Lower leg skin (tissue), 4 donors: Measurements from ENCODE around the gene CIBAR2. TPM values are rescaled to one million over a fixed set of nuclear protein-coding genes. Genes with fewer than 3 reads are reported as not detected.
A peak's percentile ranks its signal among the peaks of the same experiment; 100 is the strongest.

ENCODE experiments used
- DNase-seq, 2 donors: peaks; one replicate each; pipeline ENCODE4 v3.0.0-alpha.2; 2019; ENCODE audit warnings: low spot score in 2 of 2
- H3K4me3 ChIP-seq: fragments of 200-600 bp; sonication (generic); 2 replicates; pipeline ENCODE4 v1.5.1; 2017; ENCODE audit warnings: mild to moderate bottlenecking, low read depth; ENCODE audit not compliant: poor library complexity, severe bottlenecking
- CTCF ChIP-seq, 3 donors: fragments of 450-650 bp; IDR thresholded peaks; one replicate each; pipeline ENCODE4 v1.5.1; 2016; ENCODE audit warnings: antibody characterized with exemption in 3 of 3, mild to moderate bottlenecking in 3 of 3, moderate library complexity in 2 of 3
- POLR2A ChIP-seq, 2 donors: fragments of 450-650 bp; IDR thresholded peaks; one replicate each; pipeline ENCODE4 v1.6.1; 2016 to 2017; ENCODE audit warnings: antibody characterized with exemption in 2 of 2, mild to moderate bottlenecking in 1 of 2, moderate library complexity in 1 of 2
- WGBS, 2 donors: methylation state at CpG; one replicate each; pipeline ENCODE4 v1.1.5; 2018; 5-methylcytosine and 5-hydroxymethylcytosine counted together
- intact Hi-C: fragments of 100-400 bp; cut with DNase I; formaldehyde crosslinking; loops from one replicate; pipeline ENCODE4 v1.15.0; 2023; ENCODE audit warnings: low total_unique reads
- total RNA-seq, 4 donors: library from RNA; depleted of rRNA; stranded (reverse); fragments of >200 nt; gene quantifications; one replicate each; pipeline ENCODE4 v1.1.0, GENCODE V29; 2016

CIBAR2 gene
- total RNA-seq, 4 donors from 2014 or later: not detected

DNA sequence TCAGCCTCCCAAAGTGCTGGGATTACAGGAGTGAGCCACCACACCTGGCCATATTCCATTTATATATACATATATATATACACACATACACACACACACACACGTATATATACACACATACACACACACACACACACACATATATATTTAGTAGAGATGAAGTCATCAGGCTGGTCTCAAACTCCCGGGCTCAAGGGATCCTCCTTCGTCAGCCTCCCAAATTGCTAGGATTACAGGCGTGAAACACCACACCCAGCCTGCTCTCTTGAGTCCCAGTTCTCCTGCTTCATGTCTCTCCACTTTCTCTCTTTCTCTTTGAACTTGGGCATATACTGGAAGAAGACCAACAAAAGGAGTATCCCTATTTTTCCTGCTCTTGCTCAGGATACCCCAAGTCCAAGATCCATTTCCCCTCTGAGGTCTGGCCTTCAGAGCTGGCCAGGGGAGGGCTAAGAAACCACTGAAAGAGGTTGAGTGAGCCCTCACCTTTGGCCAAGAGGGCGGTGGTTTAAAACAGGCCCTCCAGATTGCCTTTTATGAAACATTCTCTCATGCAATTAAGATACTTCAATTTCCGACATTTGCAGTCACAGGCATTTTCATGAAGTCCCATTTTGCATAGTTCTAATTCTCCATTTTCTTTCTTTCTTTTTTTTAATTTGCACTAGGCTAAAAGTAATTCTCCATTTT is 37.9 kb downstream of the CIBAR2 start:
- intact Hi-C loops: no loop called here
- WGBS, 2 donors: 95 to 96% methylated on average over 6 of the region's 6 CpGs
- no peak for DNase-seq
- no peak overlapping the region for H3K4me3 ChIP-seq
- TF ChIP-seq POLR2A (IDR thresholded peaks at IDR 0.05) (no peak), CTCF (IDR thresholded peaks at IDR 0.05) (no peak)

DNA sequence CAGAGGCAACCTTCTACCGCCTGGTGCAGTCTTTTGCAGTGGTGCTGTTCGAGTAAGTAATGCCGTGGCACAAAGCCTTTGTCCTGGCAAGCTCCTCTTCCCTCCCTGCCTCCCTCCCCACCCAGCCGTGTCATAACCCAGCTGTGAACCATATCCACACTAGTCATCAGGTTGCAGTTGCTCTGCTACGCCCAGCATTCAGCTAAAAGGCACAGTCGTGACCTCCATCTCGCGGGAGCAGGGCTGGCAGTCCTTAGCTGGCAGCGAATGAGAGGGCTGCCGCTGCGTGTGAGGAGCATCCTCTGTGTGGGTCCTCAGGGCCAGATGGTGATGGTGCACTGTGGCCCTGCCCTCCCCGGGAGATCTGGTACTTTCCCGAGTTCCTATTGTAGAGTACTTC is 39.3 kb downstream of the CIBAR2 start:
- DNase-seq: peak in 1 of 2 donors; percentile 35
- no peak for TF ChIP-seq CTCF (IDR thresholded peaks at IDR 0.05)
- TF ChIP-seq POLR2A (IDR thresholded peaks at IDR 0.05): no peak
- no peak overlapping the region for H3K4me3 ChIP-seq
- intact Hi-C loops: no loop called here
- WGBS, 2 donors: 54 to 65% methylated on average over 13 of the region's 13 CpGs

DNA sequence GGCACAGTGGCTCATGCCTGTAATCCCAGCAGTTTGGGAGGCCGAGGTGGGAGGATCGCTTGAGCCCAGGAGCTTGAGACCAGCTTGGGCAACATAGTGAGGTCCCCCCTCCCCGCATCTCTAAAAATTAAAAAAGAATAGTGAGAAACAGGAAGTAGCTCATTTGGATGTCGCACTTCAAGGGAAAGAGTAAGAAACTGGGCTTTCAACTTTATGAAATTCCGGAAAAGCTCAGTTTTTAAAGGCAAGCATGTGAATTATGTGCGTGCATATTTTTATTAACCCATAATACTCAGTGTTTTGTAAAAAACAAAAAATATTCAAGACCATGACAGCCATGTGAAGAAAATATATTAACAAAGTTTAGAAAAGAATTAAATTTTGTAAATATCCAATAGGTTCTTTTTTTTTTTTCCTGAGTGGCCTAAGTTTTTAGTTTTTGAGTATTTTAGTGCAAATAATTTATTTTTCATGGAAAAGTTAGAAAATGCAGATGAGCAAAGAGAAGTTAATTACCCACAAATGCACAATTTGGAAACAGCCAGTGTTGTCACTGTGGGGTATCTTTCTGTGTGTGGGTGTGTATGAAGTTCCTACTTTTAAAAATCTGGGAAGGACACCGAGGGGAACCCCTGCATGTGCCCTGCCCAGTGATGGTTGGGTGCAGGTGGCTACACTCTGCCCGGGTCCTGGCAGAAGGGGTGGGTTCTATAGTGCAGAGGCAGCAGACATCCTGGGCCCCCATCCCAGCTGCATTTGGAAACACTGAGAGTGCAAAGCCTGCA is 40.0 kb downstream of the CIBAR2 start:
- 77 to 82% methylated on average over 8 of the region's 8 CpGs for WGBS, 2 donors
- intact Hi-C loops: no loop called here
- TF ChIP-seq POLR2A (IDR thresholded peaks at IDR 0.05) (no peak), CTCF (IDR thresholded peaks at IDR 0.05) (no peak)
- no peak for DNase-seq
- no peak overlapping the region for H3K4me3 ChIP-seq

DNA sequence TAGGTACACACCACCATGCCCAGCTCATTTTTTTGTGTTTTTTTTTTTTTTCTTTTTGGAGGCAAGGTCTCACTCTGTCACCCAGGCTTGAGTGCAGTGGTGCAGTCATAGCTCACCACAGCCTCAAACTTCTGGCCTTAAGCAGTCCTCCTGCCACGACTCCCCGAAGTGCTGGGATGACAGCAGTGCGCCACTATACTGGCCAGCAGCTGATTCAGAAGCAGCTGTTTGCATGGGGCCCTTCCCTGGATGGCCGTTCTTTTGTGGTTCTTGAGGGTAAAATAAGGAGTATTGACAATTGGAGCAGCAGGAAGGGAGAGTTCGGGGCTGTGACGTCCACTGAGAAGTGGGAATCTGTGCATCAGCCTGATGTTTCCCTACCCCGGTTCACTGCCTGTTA is 43.1 kb downstream of the CIBAR2 start:
- 83 to 90% methylated on average over 7 of the region's 7 CpGs for WGBS, 2 donors
- no peak for TF ChIP-seq POLR2A (IDR thresholded peaks at IDR 0.05)
- no peak for TF ChIP-seq CTCF (IDR thresholded peaks at IDR 0.05)
- intact Hi-C loops: no loop called here
- no peak for DNase-seq
- H3K4me3 ChIP-seq: no peak overlapping the region

- 90 to 92% methylated on average over 8 of the region's 8 CpGs for WGBS, 2 donors
- no peak for DNase-seq
- TF ChIP-seq CTCF (IDR thresholded peaks at IDR 0.05) (no peak), POLR2A (IDR thresholded peaks at IDR 0.05) (no peak)
Measured at GRCh38 chr16:85068746-85069145, 43.5 kb downstream of the CIBAR2 start.

More at GRCh38 chr16:85068746-85069145, 43.5 kb downstream of the CIBAR2 start:
- intact Hi-C loops: no loop called here
- H3K4me3 ChIP-seq: no peak overlapping the region
